ENCODE data around the gene VWA3B.

VWA3B gene

DNA sequence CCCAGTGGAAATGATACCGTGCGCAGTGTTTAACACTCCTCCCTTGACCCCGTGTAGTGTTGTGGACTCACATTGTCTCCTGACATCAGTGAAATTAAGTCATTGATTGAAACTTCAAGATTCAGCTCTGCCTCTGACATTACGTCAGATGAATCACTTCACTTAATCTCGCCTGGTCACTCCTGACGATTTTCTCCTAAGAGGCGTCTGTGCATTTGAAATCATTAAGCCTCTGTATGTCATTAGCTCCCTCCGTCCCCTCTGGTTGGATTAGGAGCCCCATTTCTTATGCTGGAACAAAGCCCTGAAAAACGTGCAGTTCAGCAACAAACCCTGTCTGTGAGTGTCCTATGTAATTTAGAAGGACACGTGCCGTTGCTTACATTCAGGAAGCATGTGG, 222.6 kb downstream of the VWA3B start:
- no peak overlapping the region for H3K4me3 ChIP-seq (ENCODE audit: low read length, poor library complexity, severe bottlenecking)
- H3K4me1 ChIP-seq (ENCODE audit: insufficient read depth, low read length, poor library complexity, severe bottlenecking): no peaks in the 10 kb centered on the region
- H2AFZ ChIP-seq (ENCODE audit: low read length): no peak overlapping the region
- H3F3A ChIP-seq (ENCODE audit: low read depth): no peaks in the 10 kb centered on the region
- H4K20me1 ChIP-seq (ENCODE audit: insufficient read depth, low read length, poor library complexity, severe bottlenecking): no peaks in the 10 kb centered on the region
- no peaks in the 10 kb centered on the region for H3K27me3 ChIP-seq (ENCODE audit: insufficient read depth, low read length, poor library complexity, severe bottlenecking)
- H3K4me2 ChIP-seq (ENCODE audit: low read depth, low read length, poor library complexity, severe bottlenecking): no peak overlapping the region
- H3K36me3 ChIP-seq (ENCODE audit: insufficient read depth, low read length): no peaks in the 10 kb centered on the region
- TF ChIP-seq, protein P1, sequence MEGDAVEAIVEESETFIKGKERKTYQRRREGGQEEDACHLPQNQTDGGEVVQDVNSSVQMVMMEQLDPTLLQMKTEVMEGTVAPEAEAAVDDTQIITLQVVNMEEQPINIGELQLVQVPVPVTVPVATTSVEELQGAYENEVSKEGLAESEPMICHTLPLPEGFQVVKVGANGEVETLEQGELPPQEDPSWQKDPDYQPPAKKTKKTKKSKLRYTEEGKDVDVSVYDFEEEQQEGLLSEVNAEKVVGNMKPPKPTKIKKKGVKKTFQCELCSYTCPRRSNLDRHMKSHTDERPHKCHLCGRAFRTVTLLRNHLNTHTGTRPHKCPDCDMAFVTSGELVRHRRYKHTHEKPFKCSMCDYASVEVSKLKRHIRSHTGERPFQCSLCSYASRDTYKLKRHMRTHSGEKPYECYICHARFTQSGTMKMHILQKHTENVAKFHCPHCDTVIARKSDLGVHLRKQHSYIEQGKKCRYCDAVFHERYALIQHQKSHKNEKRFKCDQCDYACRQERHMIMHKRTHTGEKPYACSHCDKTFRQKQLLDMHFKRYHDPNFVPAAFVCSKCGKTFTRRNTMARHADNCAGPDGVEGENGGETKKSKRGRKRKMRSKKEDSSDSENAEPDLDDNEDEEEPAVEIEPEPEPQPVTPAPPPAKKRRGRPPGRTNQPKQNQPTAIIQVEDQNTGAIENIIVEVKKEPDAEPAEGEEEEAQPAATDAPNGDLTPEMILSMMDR (conservative IDR thresholded peaks at IDR 0.05; ENCODE audit: low read length): no peak
- TF ChIP-seq EZH2phosphoT487 (IDR thresholded peaks at IDR 0.05; ENCODE audit: borderline replicate concordance): no peak
- H3K9me2 ChIP-seq (replicated peaks; ENCODE audit: low read depth, low read length): no peaks in the 10 kb centered on the region
- no peaks in the 10 kb centered on the region for H3K9me3 ChIP-seq (ENCODE audit: insufficient read depth, low read depth, low read length)
- H3K9ac ChIP-seq (ENCODE audit: low read depth, low read length, poor library complexity, severe bottlenecking): no peak overlapping the region
- no peaks in the 10 kb centered on the region for H3K79me2 ChIP-seq (ENCODE audit: insufficient read depth, low read length)

DNA sequence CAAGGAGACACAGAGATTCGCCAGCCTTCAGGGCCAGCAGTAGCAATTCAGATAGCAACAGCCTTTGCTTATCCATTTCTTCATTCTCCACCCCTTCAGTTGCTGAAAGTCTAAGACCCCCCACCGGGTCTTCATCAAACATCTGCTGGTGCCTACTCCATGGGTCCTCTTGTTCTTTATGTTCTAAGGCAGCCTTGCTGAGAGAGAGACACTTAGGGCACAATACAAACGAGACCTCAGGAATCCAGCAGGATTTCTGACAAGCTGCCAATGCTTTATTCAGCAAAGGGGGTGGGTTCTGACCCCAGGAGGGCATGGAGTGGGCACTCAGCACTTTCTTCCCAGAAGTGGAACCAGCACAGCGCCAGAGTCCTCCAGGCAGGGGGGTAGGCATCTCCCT, 223.0 kb downstream of the VWA3B start:
- no peaks in the 10 kb centered on the region for H3K27me3 ChIP-seq (ENCODE audit: insufficient read depth, low read length, poor library complexity, severe bottlenecking)
- TF ChIP-seq EZH2phosphoT487 (IDR thresholded peaks at IDR 0.05; ENCODE audit: borderline replicate concordance): no peak
- TF ChIP-seq, protein P1 (conservative IDR thresholded peaks at IDR 0.05; ENCODE audit: low read length): no peak
- H3K36me3 ChIP-seq (ENCODE audit: insufficient read depth, low read length): no peaks in the 10 kb centered on the region

DNA sequence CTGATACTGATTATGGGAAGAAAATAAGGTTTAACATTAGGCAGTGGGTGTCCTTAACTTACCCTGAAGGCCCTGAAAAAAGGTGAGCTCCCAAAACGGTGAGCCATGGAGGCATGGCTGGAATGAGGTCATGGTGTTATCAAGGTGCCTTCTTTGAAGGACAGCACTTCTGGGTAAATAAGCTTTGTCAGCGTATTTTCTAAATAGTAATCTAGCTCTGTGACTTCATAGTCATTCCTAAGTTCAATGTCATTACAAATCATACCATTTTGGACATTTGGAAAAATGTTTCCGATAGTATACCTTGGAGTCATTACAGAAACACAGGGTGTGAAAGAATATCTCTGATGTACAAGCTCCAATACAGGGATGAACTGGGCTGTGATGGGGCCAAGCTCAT, 224.1 kb downstream of the VWA3B start:
- Histone ChIP-seq H3K36me3 (ENCODE audit: insufficient read depth, low read length) (no peaks in the 10 kb centered on the region), H4K20me1 (ENCODE audit: insufficient read depth, low read length, poor library complexity, severe bottlenecking) (no peaks in the 10 kb centered on the region), H3K4me1 (ENCODE audit: insufficient read depth, low read length, poor library complexity, severe bottlenecking) (no peaks in the 10 kb centered on the region), H3K9ac (ENCODE audit: low read depth, low read length, poor library complexity, severe bottlenecking) (no peak overlapping the region), H3K27me3 (ENCODE audit: insufficient read depth, low read length, poor library complexity, severe bottlenecking) (no peaks in the 10 kb centered on the region), H3K79me2 (ENCODE audit: insufficient read depth, low read length) (no peaks in the 10 kb centered on the region), H3F3A (ENCODE audit: low read depth) (no peaks in the 10 kb centered on the region), H3K9me3 (ENCODE audit: insufficient read depth, low read depth, low read length) (no peaks in the 10 kb centered on the region), H2AFZ (ENCODE audit: low read length) (no peak overlapping the region), H3K9me2 (replicated peaks; ENCODE audit: low read depth, low read length) (no peaks in the 10 kb centered on the region), H3K4me3 (ENCODE audit: low read length, poor library complexity, severe bottlenecking) (no peak overlapping the region), H3K4me2 (ENCODE audit: low read depth, low read length, poor library complexity, severe bottlenecking) (no peak overlapping the region)
- TF ChIP-seq EZH2phosphoT487 (IDR thresholded peaks at IDR 0.05; ENCODE audit: borderline replicate concordance): no peak
- TF ChIP-seq, protein P1 (conservative IDR thresholded peaks at IDR 0.05; ENCODE audit: low read length): no peak

More for the DNA sequence above, 223.0 kb downstream of the VWA3B start:
- H3K79me2 ChIP-seq (ENCODE audit: insufficient read depth, low read length): no peaks in the 10 kb centered on the region
- no peak overlapping the region for H2AFZ ChIP-seq (ENCODE audit: low read length)
- H3F3A ChIP-seq (ENCODE audit: low read depth): no peaks in the 10 kb centered on the region
- no peaks in the 10 kb centered on the region for H3K9me2 ChIP-seq (replicated peaks; ENCODE audit: low read depth, low read length)
- H3K9ac ChIP-seq (ENCODE audit: low read depth, low read length, poor library complexity, severe bottlenecking): no peak overlapping the region
- no peaks in the 10 kb centered on the region for H4K20me1 ChIP-seq (ENCODE audit: insufficient read depth, low read length, poor library complexity, severe bottlenecking)
- H3K4me2 ChIP-seq (ENCODE audit: low read depth, low read length, poor library complexity, severe bottlenecking): no peak overlapping the region
- no peak overlapping the region for H3K4me3 ChIP-seq (ENCODE audit: low read length, poor library complexity, severe bottlenecking)
- H3K9me3 ChIP-seq (ENCODE audit: insufficient read depth, low read depth, low read length): no peaks in the 10 kb centered on the region
- no peaks in the 10 kb centered on the region for H3K4me1 ChIP-seq (ENCODE audit: insufficient read depth, low read length, poor library complexity, severe bottlenecking)
